Mammary epithelial cell (primary cell): Measurements from ENCODE around the gene KREMEN2.

ENCODE experiments used
- EZH2 ChIP-seq: IDR thresholded peaks from 2 replicates; pipeline ENCODE4 v1.6.1; 2012; ENCODE audit warnings: low read length, inconsistent platforms, borderline replicate concordance
- TF ChIP-seq, protein P1 (sequence below), 2 donors: IDR thresholded peaks in 1 of 2; conservative IDR thresholded peaks in 1 of 2; 2 replicates each; pipeline ENCODE4 v1.5.1; 2011 to 2012; ENCODE audit warnings: inconsistent platforms in 2 of 2, low read length in 2 of 2, mild to moderate bottlenecking in 2 of 2, control low read depth in 1 of 2, low read depth in 1 of 2; ENCODE audit not compliant: insufficient read depth in 1 of 2; ENCODE audit errors: extremely low read depth in 1 of 2

GRCh38 chr16:2952679-2953078 is 11.4 kb upstream of the KREMEN2 start:
- TF ChIP-seq, protein P1, sequence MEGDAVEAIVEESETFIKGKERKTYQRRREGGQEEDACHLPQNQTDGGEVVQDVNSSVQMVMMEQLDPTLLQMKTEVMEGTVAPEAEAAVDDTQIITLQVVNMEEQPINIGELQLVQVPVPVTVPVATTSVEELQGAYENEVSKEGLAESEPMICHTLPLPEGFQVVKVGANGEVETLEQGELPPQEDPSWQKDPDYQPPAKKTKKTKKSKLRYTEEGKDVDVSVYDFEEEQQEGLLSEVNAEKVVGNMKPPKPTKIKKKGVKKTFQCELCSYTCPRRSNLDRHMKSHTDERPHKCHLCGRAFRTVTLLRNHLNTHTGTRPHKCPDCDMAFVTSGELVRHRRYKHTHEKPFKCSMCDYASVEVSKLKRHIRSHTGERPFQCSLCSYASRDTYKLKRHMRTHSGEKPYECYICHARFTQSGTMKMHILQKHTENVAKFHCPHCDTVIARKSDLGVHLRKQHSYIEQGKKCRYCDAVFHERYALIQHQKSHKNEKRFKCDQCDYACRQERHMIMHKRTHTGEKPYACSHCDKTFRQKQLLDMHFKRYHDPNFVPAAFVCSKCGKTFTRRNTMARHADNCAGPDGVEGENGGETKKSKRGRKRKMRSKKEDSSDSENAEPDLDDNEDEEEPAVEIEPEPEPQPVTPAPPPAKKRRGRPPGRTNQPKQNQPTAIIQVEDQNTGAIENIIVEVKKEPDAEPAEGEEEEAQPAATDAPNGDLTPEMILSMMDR (conservative IDR thresholded peaks at IDR 0.05 in 1 of 2, IDR thresholded peaks at IDR 0.05 in 1 of 2; ENCODE audit: extremely low read depth in 1 of 2, insufficient read depth in 1 of 2, low read depth in 1 of 2, low read length in 2 of 2) = no peak
- TF ChIP-seq EZH2 = no peak
